CD4-positive, alpha-beta T cell treated with Interleukin-1 beta for 1 hour (primary cell): ENCODE data around the gene STH.

Experiments used
- DNase-seq, 2 donors: peaks; one replicate each; pipeline ENCODE4 v3.0.0-alpha.2; 2020 to 2022

Gene STH

DNA sequence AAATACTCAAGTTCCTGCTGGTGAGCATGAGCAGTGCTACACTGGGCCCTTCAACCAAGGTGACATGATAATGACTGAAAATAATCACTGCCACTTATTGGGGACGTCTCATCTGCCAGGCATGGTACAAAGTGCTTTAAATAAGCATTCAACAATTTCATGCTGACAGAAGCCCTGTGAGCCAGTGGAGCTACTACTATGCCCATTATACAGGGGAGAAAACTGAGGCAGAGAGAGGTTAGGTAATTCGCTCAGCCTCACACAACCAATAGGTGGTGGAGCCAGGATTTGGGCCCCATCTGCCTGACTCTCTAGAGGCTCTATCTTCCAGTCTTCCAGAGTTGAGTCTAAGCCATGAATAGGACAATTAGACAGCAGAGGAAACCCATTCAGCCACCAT lies 30.3 kb upstream of the STH start:
- DNase-seq, result no peak

GRCh38 chr17:45969726-45970125 lies 29.3 kb upstream of the STH start:
- no peak for DNase-seq

DNA sequence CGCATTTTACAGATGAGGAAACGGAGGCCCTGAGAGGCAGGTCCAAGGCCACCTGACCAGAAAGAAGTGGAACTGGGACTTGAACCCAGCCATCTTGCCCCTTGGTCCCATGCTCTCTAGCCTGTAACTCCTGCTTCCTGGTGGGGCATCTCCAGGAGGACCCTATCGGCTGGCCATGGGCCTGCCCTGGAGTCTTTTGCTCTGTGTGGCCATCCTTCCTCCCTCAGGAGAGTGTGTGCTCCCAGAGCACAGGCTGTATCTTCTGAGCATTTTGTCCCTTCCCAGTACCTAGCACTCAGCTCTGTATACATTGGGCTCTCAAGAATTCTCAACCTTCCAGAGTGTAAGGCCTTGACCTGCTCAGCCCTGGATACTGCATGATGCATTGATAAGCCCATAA lies 28.4 kb upstream of the STH start:
- DNase-seq, result no peak

- no peak for DNase-seq
Measured at GRCh38 chr17:45971698-45972141, 27.3 kb upstream of the STH start.

DNA sequence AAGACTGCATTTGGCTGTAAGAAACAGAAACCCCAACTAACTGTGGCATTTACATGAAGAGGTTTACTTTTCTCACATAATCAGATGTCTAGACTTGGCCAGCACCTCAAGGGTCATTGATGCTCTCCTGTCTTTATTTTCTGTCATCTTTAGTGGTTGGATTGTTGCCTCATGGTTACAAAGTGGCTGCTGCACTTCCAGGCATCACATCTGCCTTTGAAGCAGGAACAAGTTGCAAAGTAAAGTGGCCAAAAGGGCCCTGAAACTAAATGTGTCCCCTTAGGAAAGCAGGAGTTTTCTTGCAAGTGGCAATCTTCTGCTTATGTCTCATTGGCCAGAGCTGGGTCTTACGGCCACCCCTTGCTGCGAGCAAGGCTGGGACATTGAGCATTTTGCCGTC lies 26.5 kb upstream of the STH start:
- no peak for DNase-seq

GRCh38 chr17:45973099-45973780 lies 25.8 kb upstream of the STH start:
- no peak for DNase-seq

GRCh38 chr17:45973946-45974859 lies 24.8 kb upstream of the STH start:
- DNase-seq, result no peak

DNA sequence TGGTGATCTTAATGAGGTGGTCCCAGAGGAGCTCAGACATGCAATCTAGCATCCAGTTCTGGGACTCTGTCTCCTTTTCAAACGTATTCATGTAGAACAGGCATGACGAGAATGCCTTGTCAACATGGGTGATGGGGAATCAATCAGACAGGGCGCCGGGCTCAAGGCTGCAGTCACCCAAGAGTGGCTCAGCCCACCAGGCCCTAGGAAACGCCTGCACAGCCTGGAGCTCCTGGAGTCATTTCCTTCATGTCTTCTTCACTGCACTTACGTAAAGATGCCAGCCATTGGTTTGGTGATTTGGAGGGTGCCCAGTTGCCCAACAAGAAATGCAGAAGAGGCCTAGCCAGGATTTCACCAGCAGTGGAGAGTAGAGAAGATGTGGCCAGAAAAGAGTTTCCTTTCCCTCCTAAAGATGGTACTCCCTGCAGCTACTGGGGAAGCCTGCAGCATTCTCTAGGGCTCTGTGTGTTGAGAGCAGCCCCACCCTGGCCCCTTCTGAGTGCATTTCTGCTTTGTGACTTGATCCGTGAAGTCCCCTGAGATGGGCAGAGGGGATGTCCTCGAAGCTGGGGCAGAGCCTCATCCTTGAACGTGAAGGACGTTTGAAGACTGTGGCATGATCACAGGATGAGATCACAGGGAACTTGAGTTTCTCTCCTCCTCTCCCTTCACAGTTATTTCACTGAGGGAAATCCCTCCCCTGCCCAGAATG lies 24.0 kb upstream of the STH start:
- DNase-seq, result peak in 1 of 2 donors; percentile 28

GRCh38 chr17:45975640-45976295 lies 23.3 kb upstream of the STH start:
- DNase-seq, result no peak

DNA sequence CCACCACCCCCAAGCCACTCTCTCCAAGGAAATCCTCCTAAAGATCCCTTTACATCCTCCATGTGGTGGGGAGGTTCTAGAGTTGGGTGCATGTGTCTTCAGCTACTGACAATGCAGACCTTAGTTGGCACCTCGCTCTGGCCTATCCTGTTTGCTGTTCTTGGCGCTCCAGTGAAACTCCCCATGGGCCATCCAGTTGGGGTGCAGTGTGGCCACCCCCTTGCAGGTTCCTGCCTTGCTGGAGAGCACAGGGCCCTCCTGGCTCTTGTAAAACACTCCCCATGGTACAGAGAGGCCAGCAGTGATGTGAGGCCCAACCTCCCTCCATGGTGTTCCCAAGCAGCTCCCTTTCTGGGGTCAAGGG lies 22.7 kb upstream of the STH start:
- no peak for DNase-seq

- DNase-seq, result no peak
Measured at GRCh38 chr17:45976755-45977505, 22.1 kb upstream of the STH start.

- DNase-seq, result no peak
Measured at GRCh38 chr17:45977506-45977824, 21.6 kb upstream of the STH start.

DNA sequence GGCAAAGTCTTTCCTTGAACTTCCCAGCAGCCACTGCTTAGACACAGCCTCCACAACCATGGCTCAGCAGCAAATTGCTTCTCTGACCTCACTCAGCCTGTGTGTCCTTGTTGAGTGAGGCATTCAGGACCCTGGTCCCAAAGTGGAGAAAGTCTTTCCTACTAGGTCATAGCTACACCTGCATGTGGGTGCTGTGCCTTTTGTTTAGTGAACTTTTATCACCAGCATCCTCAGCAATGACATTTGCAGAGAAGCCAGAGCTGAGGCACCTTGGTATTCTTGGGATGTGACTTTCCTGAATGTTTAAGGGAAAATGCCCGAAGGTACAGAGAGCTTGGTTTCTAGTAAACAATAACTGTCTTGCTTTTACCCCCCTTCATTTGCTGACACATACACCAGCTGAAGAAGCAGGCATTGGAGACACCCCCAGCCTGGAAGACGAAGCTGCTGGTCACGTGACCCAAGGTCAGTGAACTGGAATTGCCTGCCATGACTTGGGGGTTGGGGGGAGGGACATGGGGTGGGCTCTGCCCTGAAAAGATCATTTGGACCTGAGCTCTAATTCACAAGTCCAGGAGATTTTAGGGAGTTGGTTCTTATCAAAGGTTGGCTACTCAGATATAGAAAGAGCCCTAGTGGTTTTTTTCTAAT lies 20.9 kb upstream of the STH start:
- no peak for DNase-seq

- no peak for DNase-seq
Measured at GRCh38 chr17:45979137-45979536, 19.9 kb upstream of the STH start.

DNA sequence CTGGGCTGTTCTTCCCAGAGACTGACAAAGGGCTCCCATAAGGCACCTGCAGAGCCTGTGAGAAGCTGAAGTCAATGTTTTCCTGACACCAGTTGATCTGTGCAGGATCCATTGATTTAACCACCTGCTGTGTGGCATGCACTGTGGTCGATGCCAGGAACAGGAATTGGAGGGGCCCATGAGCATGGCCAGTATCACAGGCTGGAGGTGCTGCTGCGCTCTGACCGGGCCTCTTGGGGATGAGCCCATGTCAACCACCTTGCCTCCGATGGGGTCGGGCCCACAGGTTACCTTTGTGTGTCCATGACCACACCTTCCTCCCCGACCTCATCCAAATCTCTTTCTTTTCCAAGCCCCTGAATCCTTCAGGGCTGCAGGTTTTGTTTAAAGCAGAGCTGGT lies 18.2 kb upstream of the STH start:
- DNase-seq, result no peak

DNA sequence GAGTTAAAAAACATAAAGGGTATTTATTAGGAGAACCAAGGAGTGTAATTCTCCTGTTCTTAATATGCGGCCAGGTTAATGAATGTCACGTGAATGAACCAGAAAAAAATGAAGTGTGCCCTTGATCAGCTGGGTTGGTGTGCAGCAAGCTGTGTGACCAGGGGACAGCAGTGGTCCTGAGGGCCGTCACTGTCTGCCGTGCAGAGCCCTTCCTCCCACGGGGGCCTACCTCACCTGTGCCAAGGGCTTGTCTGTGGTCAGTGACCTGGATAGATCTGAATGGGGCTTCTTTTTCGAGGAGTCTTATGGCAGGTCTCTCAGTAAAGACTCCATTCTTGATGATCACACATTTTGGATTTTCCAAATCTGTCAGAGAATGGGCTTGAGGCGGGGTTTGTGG lies 17.7 kb upstream of the STH start:
- DNase-seq, result no peak

DNA sequence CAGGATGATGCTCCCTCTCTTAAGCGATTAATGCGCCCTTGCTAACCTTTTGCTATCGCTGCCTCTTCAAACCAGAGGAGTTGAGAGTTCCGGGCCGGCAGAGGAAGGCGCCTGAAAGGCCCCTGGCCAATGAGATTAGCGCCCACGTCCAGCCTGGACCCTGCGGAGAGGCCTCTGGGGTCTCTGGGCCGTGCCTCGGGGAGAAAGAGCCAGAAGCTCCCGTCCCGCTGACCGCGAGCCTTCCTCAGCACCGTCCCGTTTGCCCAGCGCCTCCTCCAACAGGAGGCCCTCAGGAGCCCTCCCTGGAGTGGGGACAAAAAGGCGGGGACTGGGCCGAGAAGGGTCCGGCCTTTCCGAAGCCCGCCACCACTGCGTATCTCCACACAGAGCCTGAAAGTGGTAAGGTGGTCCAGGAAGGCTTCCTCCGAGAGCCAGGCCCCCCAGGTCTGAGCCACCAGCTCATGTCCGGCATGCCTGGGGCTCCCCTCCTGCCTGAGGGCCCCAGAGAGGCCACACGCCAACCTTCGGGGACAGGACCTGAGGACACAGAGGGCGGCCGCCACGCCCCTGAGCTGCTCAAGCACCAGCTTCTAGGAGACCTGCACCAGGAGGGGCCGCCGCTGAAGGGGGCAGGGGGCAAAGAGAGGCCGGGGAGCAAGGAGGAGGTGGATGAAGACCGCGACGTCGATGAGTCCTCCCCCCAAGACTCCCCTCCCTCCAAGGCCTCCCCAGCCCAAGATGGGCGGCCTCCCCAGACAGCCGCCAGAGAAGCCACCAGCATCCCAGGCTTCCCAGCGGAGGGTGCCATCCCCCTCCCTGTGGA lies 16.0 kb upstream of the STH start:
- no peak for DNase-seq

DNA sequence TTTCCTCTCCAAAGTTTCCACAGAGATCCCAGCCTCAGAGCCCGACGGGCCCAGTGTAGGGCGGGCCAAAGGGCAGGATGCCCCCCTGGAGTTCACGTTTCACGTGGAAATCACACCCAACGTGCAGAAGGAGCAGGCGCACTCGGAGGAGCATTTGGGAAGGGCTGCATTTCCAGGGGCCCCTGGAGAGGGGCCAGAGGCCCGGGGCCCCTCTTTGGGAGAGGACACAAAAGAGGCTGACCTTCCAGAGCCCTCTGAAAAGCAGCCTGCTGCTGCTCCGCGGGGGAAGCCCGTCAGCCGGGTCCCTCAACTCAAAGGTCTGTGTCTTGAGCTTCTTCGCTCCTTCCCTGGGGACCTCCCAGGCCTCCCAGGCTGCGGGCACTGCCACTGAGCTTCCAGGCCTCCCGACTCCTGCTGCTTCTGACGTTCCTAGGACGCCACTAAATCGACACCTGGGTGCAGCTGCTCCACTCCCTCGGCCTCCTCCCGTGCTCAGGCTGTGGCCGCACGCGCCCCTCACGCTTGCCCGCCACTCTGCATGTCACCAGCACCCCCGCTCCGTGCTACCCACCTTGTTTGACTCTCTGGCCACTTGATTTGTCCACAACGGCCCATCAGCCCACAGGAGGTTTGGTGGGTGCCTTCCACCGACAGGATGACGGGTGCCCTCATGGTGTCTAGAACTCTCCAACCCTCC lies 15.3 kb upstream of the STH start:
- no peak for DNase-seq

GRCh38 chr17:45984368-45984767 lies 14.7 kb upstream of the STH start:
- no peak for DNase-seq

GRCh38 chr17:45985447-45985846 lies 13.6 kb upstream of the STH start:
- DNase-seq, result no peak

DNA sequence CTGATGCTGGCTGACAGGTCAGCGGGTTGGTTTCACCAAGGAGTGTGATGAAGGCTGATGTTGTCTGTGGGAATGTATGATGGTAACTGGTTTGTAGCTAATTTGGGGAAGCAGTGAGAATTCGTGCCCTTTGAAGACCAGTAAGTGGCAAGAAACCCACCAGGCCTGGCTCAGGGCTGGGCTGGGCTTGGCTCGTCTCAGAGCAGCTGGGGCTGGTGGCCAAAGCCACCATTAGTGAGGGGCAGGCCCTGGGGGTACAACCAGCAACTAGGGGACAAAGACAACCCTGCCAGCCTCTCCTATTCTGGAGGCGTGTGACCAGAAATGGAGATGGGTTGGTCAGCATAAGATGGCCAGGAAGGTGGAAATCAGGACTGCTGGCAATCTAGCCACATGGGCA lies 13.0 kb upstream of the STH start:
- no peak for DNase-seq
